Prostate gland (tissue), 2 donors: ENCODE measurements around the gene MN1. TPM values are rescaled to one million over a fixed set of nuclear protein-coding genes. Genes with fewer than 3 reads are reported as not detected.

Experiments
- DNase-seq: peaks from one replicate; pipeline ENCODE4 v3.0.0-alpha.2; 2019; ENCODE audit warnings: low spot score
- H3K27ac ChIP-seq, 2 donors: fragments of 200-600 bp; sonication (generic); 2 replicates each; pipeline ENCODE4 v1.5.1; 2017 to 2019
- H3K27me3 ChIP-seq: fragments of 200-600 bp; sonication (generic); replicated peaks from 2 replicates; pipeline ENCODE4 v1.5.1; 2019; ENCODE audit not compliant: insufficient read depth
- H3K36me3 ChIP-seq, 2 donors: fragments of 200-600 bp; sonication (generic); 1 replicate in 1 of 2; 2 replicates in 1 of 2; pipeline versions ENCODE4 v1.5.1 to v1.8.1; 2017 to 2019
- H3K4me1 ChIP-seq: fragments of 200-600 bp; sonication (generic); replicated peaks from 2 replicates; pipeline ENCODE4 v1.5.1; 2019
- H3K4me3 ChIP-seq, 2 donors: fragments of 200-600 bp; sonication (generic); 2 replicates each; pipeline ENCODE4 v1.5.1; 2017 to 2019
- H3K9me3 ChIP-seq: fragments of 200-600 bp; sonication (generic); 2 replicates; pipeline ENCODE4 v1.5.1; 2017
- CTCF ChIP-seq, 4 experiments: fragments of 200-600 bp in 2 of 4; fragments of 450-650 bp in 2 of 4; sonication (generic) in 2 of 4; IDR thresholded peaks; 1 replicate in 3 of 4; 2 replicates in 1 of 4; pipeline ENCODE4 v1.5.1; 2016 to 2019; ENCODE audit warnings: antibody characterized with exemption in 4 of 4, mild to moderate bottlenecking in 2 of 4, moderate library complexity in 2 of 4
- POLR2A ChIP-seq: fragments of 450-650 bp; IDR thresholded peaks from one replicate; pipeline ENCODE4 v1.6.1; 2016; ENCODE audit warnings: antibody characterized with exemption, mild to moderate bottlenecking
- POLR2AphosphoS5 ChIP-seq: sonication (generic); formaldehyde crosslinking; IDR thresholded peaks from one replicate; pipeline ENCODE4 v1.6.1; 2017; ENCODE audit warnings: antibody characterized with exemption
- WGBS: methylation state at CpG from one replicate; pipeline ENCODE4 v1.1.5; 2018; 5-methylcytosine and 5-hydroxymethylcytosine counted together
- intact Hi-C: fragments of 100-400 bp; cut with DNase I; formaldehyde crosslinking; loops from one replicate; pipeline ENCODE4 v1.14.2; 2022
- total RNA-seq, 2 donors: library from RNA; depleted of rRNA; stranded (reverse); fragments of >200 nt; gene quantifications; one replicate each; pipeline ENCODE4 v1.1.0, GENCODE V29; 2016

MN1 gene
- total RNA-seq, 2 donors from 2014 or later, result 5.5 to 5.8 TPM

GRCh38 chr22:27809700-27810608 is 8.4 kb upstream of the MN1 start:
- H3K36me3 ChIP-seq, result no peaks in the 10 kb centered on the region
- intact Hi-C loops, result loop anchor here (10.0 kb wide), 1 partner anchor 1135 kb away; no protein-coding TSS in a partner anchor
- no peaks in the 10 kb centered on the region for H3K9me3 ChIP-seq
- WGBS, result 47% methylated on average over 17 of the region's 17 CpGs
- TF ChIP-seq POLR2A (no peak), POLR2AphosphoS5 (no peak), CTCF (IDR thresholded peaks at IDR 0.05) (no peak)
- H3K27me3 ChIP-seq, result no peaks in the 10 kb centered on the region
- H3K27ac ChIP-seq, result peak overlapping the region in 1 of 2 donors; percentile 58
- no peak overlapping the region for H3K4me3 ChIP-seq
- no peak for DNase-seq
- H3K4me1 ChIP-seq, result peaks cover 4% of the 10 kb centered on the region

- Histone ChIP-seq H3K27me3 (no peaks in the 10 kb centered on the region), H3K9me3 (no peaks in the 10 kb centered on the region), H3K4me3 (no peak overlapping the region), H3K4me1 (peaks cover 4% of the 10 kb centered on the region), H3K27ac (no peak overlapping the region), H3K36me3 (no peaks in the 10 kb centered on the region)
- no peak for TF ChIP-seq CTCF (IDR thresholded peaks at IDR 0.05)
- TF ChIP-seq POLR2A, result no peak
- no peak for TF ChIP-seq POLR2AphosphoS5
- intact Hi-C loops, result loop anchor here (10.0 kb wide), 1 partner anchor 1134 kb away; no protein-coding TSS in a partner anchor
- 65% methylated on average over 5 of the region's 5 CpGs for WGBS
- DNase-seq, result no peak
Observed at GRCh38 chr22:27809226-27809603, 7.7 kb upstream of the MN1 start.

GRCh38 chr22:27808451-27809225 is 7.1 kb upstream of the MN1 start:
- Histone ChIP-seq H3K27ac (no peak overlapping the region), H3K4me1 (peaks cover 4% of the 10 kb centered on the region), H3K9me3 (no peaks in the 10 kb centered on the region), H3K36me3 (no peaks in the 10 kb centered on the region), H3K4me3 (no peak overlapping the region), H3K27me3 (no peaks in the 10 kb centered on the region)
- 88% methylated on average over 18 of the region's 18 CpGs for WGBS
- intact Hi-C loops, result loop anchor here (10.0 kb wide), 1 partner anchor 1134 kb away; no protein-coding TSS in a partner anchor
- TF ChIP-seq POLR2A (no peak), POLR2AphosphoS5 (no peak), CTCF (IDR thresholded peaks at IDR 0.05) (no peak)
- no peak for DNase-seq

- peaks cover 4% of the 10 kb centered on the region for H3K4me1 ChIP-seq
- no peak overlapping the region for H3K27ac ChIP-seq
- WGBS, result 81% methylated on average over 7 of the region's 7 CpGs
- H3K36me3 ChIP-seq, result no peaks in the 10 kb centered on the region
- intact Hi-C loops, result loop anchor here (10.0 kb wide), 1 partner anchor 1131 kb away; no protein-coding TSS in a partner anchor
- TF ChIP-seq POLR2A (no peak), POLR2AphosphoS5 (no peak), CTCF (IDR thresholded peaks at IDR 0.05) (no peak)
- H3K9me3 ChIP-seq, result no peaks in the 10 kb centered on the region
- DNase-seq, result no peak
- H3K27me3 ChIP-seq, result no peaks in the 10 kb centered on the region
- no peak overlapping the region for H3K4me3 ChIP-seq
Observed at GRCh38 chr22:27805841-27806240, 4.3 kb upstream of the MN1 start.
